Measurements from ENCODE around the gene COX7A2. TPM values are rescaled to one million over a fixed set of nuclear protein-coding genes. Genes with fewer than 3 reads are reported as not detected.

The COX7A2 gene
- total and polyA plus RNA-seq, 4 donors: 154 to 475 (median 458) TPM

- H3K4me1 ChIP-seq (ENCODE audit: control insufficient read depth, insufficient read depth, low read length): peaks cover 66% of the 10 kb centered on the region
These were observed 39.2 kb downstream of the COX7A2 start for GRCh38 chr6:75204217-75204958.

GRCh38 chr6:75203721-75204120, 39.9 kb downstream of the COX7A2 start:
- no peaks in the 10 kb centered on the region for H3K36me3 ChIP-seq (ENCODE audit: control insufficient read depth, insufficient read depth, low read length)
- H3K27me3 ChIP-seq (ENCODE audit: control insufficient read depth, insufficient read depth, low read length): peaks cover 72% of the 10 kb centered on the region
- no peaks in the 10 kb centered on the region for H3K9me3 ChIP-seq (ENCODE audit: control insufficient read depth, insufficient read depth, low read length)
- H3K4me1 ChIP-seq (ENCODE audit: control insufficient read depth, insufficient read depth, low read length): peaks cover 63% of the 10 kb centered on the region
- no peak for DNase-seq (ENCODE audit: low read depth in 4 of 6, low spot score in 6 of 6)
- 29% methylated on average over 4 of the region's 5 CpGs for WGBS (ENCODE audit: insufficient coverage)
- peak overlapping the region; percentile 54 for H3K4me3 ChIP-seq (ENCODE audit: low read depth, low read length)
- H3K27ac ChIP-seq (ENCODE audit: low read depth, low read length): peak overlapping the region; percentile 91

More at GRCh38 chr6:75204217-75204958, 39.2 kb downstream of the COX7A2 start:
- WGBS (ENCODE audit: insufficient coverage): 0% methylated on average over 30 of the region's 35 CpGs
- peak in 3 of 6 donors; percentile 62 to 96 (median 95) for DNase-seq (ENCODE audit: low read depth in 4 of 6, low spot score in 6 of 6)
- Histone ChIP-seq H3K27ac (ENCODE audit: low read depth, low read length) (peak overlapping the region; percentile 91), H3K4me3 (ENCODE audit: low read depth, low read length) (peak overlapping the region; percentile 54), H3K36me3 (ENCODE audit: control insufficient read depth, insufficient read depth, low read length) (no peaks in the 10 kb centered on the region), H3K9me3 (ENCODE audit: control insufficient read depth, insufficient read depth, low read length) (no peaks in the 10 kb centered on the region), H3K27me3 (ENCODE audit: control insufficient read depth, insufficient read depth, low read length) (peaks cover 74% of the 10 kb centered on the region)

GRCh38 chr6:75202676-75203131, 40.9 kb downstream of the COX7A2 start:
- Histone ChIP-seq H3K9me3 (ENCODE audit: control insufficient read depth, insufficient read depth, low read length) (no peaks in the 10 kb centered on the region), H3K27ac (ENCODE audit: low read depth, low read length) (peak overlapping the region; percentile 91), H3K36me3 (ENCODE audit: control insufficient read depth, insufficient read depth, low read length) (no peaks in the 10 kb centered on the region), H3K27me3 (ENCODE audit: control insufficient read depth, insufficient read depth, low read length) (peaks cover 64% of the 10 kb centered on the region), H3K4me3 (ENCODE audit: low read depth, low read length) (peak overlapping the region; percentile 59), H3K4me1 (ENCODE audit: control insufficient read depth, insufficient read depth, low read length) (peaks cover 53% of the 10 kb centered on the region)
- no peak for DNase-seq (ENCODE audit: low read depth in 4 of 6, low spot score in 6 of 6)
- WGBS (ENCODE audit: insufficient coverage): 44% methylated on average over 11 of the region's 12 CpGs

DNA sequence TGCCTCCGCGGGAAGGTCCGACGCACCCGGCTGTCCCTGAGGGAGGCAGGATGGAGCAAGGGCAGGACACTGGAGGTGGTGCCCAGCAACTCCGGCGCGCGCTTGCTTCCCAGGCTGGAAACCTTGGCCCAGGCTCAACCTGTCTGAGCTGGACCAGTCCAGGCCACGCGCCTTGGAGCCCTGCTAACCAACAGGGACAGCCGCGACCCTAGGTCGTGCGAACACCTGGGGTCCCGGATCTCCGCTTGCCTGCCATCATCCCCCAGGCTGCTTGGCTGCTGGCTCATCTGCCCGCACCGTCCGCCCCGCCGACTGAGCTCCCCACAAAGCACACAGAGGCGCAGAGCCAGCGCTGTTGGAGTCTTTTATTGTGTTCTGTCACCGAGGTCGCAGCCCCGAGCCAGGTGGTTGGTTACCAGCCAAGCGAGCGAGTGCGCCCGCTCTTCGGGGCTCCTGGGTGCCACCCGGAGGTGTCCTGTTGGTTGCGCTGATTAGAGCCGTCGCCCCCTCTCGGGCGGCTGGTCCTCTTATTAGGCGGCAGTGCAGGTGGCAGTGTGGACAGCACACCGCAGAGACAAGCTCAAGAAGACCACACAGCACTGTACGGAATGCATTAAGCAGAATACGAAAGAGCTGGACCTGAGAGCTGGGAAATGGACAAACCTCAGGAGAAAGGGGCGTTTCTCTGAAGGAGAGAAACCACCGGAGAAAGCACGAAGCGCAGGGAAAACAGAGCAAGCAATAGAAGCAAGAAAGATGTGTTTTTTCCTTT, 41.5 kb downstream of the COX7A2 start:
- no peaks in the 10 kb centered on the region for H3K9me3 ChIP-seq (ENCODE audit: control insufficient read depth, insufficient read depth, low read length)
- H3K4me1 ChIP-seq (ENCODE audit: control insufficient read depth, insufficient read depth, low read length): peaks cover 47% of the 10 kb centered on the region
- H3K27me3 ChIP-seq (ENCODE audit: control insufficient read depth, insufficient read depth, low read length): peaks cover 58% of the 10 kb centered on the region
- H3K36me3 ChIP-seq (ENCODE audit: control insufficient read depth, insufficient read depth, low read length): no peaks in the 10 kb centered on the region
- 3% methylated on average over 46 of the region's 46 CpGs for WGBS (ENCODE audit: insufficient coverage)
- peak overlapping the region; percentile 91 for H3K27ac ChIP-seq (ENCODE audit: low read depth, low read length)
- peak overlapping the region; percentile 59 for H3K4me3 ChIP-seq (ENCODE audit: low read depth, low read length)
- DNase-seq (ENCODE audit: low read depth in 4 of 6, low spot score in 6 of 6): peak in 2 of 6 donors; percentile 69 to 82

DNA sequence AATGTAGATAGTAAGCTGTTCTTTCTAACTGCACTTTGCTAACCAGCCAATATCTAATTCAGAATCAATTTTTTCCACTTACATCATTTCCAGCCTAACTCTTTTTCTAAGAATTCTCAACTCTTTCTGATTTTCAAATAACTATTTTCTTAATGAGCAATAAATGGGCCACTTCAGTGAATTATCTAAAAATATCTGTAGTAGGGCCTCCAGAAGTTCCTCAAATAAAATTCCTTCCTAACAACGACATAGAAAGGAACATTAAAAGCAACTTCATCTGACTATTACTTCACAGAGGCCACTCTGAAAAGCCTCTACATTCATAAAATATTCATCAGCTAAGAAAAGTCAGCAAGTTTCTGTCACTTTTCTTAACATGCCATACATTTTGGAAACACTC, 42.6 kb downstream of the COX7A2 start:
- H3K36me3 ChIP-seq (ENCODE audit: control insufficient read depth, insufficient read depth, low read length): no peaks in the 10 kb centered on the region
- H3K27ac ChIP-seq (ENCODE audit: low read depth, low read length): no peak overlapping the region
- H3K9me3 ChIP-seq (ENCODE audit: control insufficient read depth, insufficient read depth, low read length): no peaks in the 10 kb centered on the region
- peaks cover 47% of the 10 kb centered on the region for H3K27me3 ChIP-seq (ENCODE audit: control insufficient read depth, insufficient read depth, low read length)
- no peak for DNase-seq (ENCODE audit: low read depth in 4 of 6, low spot score in 6 of 6)
- no CpG with 5 or more reads among the region's 1 CpG for WGBS (ENCODE audit: insufficient coverage)
- no peak overlapping the region for H3K4me3 ChIP-seq (ENCODE audit: low read depth, low read length)
- peaks cover 36% of the 10 kb centered on the region for H3K4me1 ChIP-seq (ENCODE audit: control insufficient read depth, insufficient read depth, low read length)

DNA sequence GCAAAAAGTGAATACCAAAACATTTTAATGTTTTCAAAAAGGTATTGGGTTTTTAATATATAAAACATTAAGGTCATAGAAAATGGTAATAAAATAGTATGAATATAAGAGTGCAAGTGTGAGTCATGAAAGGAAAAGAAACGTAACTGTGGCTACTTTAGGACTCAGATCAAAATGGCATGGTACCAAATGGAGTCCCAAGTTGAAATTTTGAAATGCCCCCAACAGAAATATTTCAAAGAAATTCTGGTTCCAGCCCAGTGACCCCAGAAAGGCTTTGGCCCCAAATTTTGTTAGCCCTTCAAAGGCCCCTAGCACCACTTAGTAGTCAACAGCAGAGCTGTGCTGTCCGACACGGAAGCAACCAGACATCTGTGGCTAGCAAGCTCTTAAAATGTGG, 43.7 kb downstream of the COX7A2 start:
- 95% methylated on average over 3 of the region's 3 CpGs for WGBS (ENCODE audit: insufficient coverage)
- peaks cover 36% of the 10 kb centered on the region for H3K27me3 ChIP-seq (ENCODE audit: control insufficient read depth, insufficient read depth, low read length)
- H3K4me1 ChIP-seq (ENCODE audit: control insufficient read depth, insufficient read depth, low read length): peaks cover 25% of the 10 kb centered on the region

GRCh38 chr6:75196081-75196687, 47.4 kb downstream of the COX7A2 start:
- no peaks in the 10 kb centered on the region for H3K4me1 ChIP-seq (ENCODE audit: control insufficient read depth, insufficient read depth, low read length)
- peaks cover 6% of the 10 kb centered on the region for H3K27me3 ChIP-seq (ENCODE audit: control insufficient read depth, insufficient read depth, low read length)
- H3K36me3 ChIP-seq (ENCODE audit: control insufficient read depth, insufficient read depth, low read length): no peaks in the 10 kb centered on the region
- no peaks in the 10 kb centered on the region for H3K9me3 ChIP-seq (ENCODE audit: control insufficient read depth, insufficient read depth, low read length)
- DNase-seq (ENCODE audit: low read depth in 4 of 6, low spot score in 6 of 6): no peak
- WGBS (ENCODE audit: insufficient coverage): no CpG with 5 or more reads among the region's 2 CpGs
- H3K27ac ChIP-seq (ENCODE audit: low read depth, low read length): no peak overlapping the region
- H3K4me3 ChIP-seq (ENCODE audit: low read depth, low read length): no peak overlapping the region

More for the DNA sequence above, 43.7 kb downstream of the COX7A2 start:
- no peaks in the 10 kb centered on the region for H3K36me3 ChIP-seq (ENCODE audit: control insufficient read depth, insufficient read depth, low read length)
- H3K27ac ChIP-seq (ENCODE audit: low read depth, low read length): no peak overlapping the region
- no peak overlapping the region for H3K4me3 ChIP-seq (ENCODE audit: low read depth, low read length)
- H3K9me3 ChIP-seq (ENCODE audit: control insufficient read depth, insufficient read depth, low read length): no peaks in the 10 kb centered on the region
- no peak for DNase-seq (ENCODE audit: low read depth in 4 of 6, low spot score in 6 of 6)

DNA sequence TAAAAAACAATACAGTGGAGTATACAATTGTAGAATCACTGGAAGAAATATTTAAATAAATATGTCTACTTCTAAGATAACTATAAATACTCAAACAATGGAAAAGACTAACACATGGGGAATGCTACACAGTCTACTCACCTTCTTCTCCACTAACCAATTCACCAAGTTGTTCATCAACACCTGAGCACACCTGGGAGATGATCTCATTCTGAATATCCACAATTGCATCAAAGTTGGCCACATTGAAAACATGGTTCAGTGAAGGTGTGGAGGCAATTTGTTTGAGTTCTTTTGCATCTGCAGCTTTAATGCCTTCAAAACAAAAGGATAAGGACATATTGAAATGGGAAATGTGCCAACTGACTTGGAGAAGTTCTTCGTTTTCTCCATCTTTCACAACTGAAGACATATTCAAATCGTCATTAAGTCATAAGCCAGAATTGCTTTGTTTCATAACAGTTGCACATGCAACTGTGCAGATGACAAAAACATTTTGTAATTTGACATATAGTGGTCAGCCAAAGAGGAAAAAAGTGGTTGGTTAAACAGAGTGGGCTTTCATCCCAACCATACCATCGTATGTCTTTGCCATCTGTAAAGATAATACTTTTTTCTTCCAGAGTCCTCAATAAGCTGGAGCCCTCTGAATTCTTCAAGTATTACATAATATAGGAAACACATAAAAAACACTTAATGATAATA, 55.2 kb downstream of the COX7A2 start:
- DNase-seq (ENCODE audit: low read depth in 4 of 6, low spot score in 6 of 6): no peak
- H3K36me3 ChIP-seq (ENCODE audit: control insufficient read depth, insufficient read depth, low read length): no peaks in the 10 kb centered on the region
- no peaks in the 10 kb centered on the region for H3K9me3 ChIP-seq (ENCODE audit: control insufficient read depth, insufficient read depth, low read length)
- no peak overlapping the region for H3K4me3 ChIP-seq (ENCODE audit: low read depth, low read length)
- WGBS (ENCODE audit: insufficient coverage): no CpG with 5 or more reads among the region's 3 CpGs
- no peaks in the 10 kb centered on the region for H3K27me3 ChIP-seq (ENCODE audit: control insufficient read depth, insufficient read depth, low read length)
- no peaks in the 10 kb centered on the region for H3K4me1 ChIP-seq (ENCODE audit: control insufficient read depth, insufficient read depth, low read length)
- no peak overlapping the region for H3K27ac ChIP-seq (ENCODE audit: low read depth, low read length)
